Hepatocyte (in vitro differentiated cells): ENCODE data around the gene C4orf17.

ENCODE experiments used
- EZH2 ChIP-seq: fragments of 200-600 bp; sonication (generic); IDR thresholded peaks from 2 replicates; pipeline ENCODE4 v1.6.1; 2016; ENCODE audit warnings: antibody characterized with exemption, mild to moderate bottlenecking, borderline replicate concordance
- EZH2phosphoT487 ChIP-seq: fragments of 200-600 bp; sonication (generic); IDR thresholded peaks from one replicate; pipeline ENCODE4 v1.6.1; 2018; ENCODE audit warnings: antibody characterized with exemption, mild to moderate bottlenecking, low read depth, moderate library complexity; ENCODE audit not compliant: unreplicated experiment, severe bottlenecking
- TF ChIP-seq, protein P1 (sequence below): fragments of 200-600 bp; sonication (generic); IDR thresholded peaks from 2 replicates; pipeline ENCODE4 v1.5.1; 2016; ENCODE audit warnings: antibody characterized with exemption, mild to moderate bottlenecking; ENCODE audit not compliant: poor library complexity

DNA sequence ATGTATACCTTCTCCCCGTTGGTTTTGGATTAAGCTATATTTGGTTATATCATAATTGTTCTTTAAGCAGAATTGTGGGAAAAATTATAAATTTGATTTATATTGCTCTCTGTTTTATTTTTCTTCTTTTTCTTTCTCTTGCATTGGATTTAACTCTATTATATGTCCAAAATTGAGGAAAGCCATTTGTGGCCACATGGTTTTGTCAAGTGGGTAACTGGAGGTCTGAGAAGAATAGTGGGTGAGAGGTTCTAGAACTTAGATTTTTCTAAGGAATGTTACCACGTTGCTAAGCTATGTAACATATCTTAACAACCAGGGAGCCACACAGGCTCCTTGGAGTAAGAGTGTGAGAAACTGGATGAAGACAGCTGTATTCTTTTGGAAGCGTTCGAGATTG, at the start of gene C4orf17:
- TF ChIP-seq, protein P1, sequence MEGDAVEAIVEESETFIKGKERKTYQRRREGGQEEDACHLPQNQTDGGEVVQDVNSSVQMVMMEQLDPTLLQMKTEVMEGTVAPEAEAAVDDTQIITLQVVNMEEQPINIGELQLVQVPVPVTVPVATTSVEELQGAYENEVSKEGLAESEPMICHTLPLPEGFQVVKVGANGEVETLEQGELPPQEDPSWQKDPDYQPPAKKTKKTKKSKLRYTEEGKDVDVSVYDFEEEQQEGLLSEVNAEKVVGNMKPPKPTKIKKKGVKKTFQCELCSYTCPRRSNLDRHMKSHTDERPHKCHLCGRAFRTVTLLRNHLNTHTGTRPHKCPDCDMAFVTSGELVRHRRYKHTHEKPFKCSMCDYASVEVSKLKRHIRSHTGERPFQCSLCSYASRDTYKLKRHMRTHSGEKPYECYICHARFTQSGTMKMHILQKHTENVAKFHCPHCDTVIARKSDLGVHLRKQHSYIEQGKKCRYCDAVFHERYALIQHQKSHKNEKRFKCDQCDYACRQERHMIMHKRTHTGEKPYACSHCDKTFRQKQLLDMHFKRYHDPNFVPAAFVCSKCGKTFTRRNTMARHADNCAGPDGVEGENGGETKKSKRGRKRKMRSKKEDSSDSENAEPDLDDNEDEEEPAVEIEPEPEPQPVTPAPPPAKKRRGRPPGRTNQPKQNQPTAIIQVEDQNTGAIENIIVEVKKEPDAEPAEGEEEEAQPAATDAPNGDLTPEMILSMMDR: no peak
- TF ChIP-seq EZH2phosphoT487 (no peak), EZH2 (no peak)
